Bronchial epithelial cell (primary cell): Measurements from ENCODE around the gene PLA2G5. TPM values are rescaled to one million over a fixed set of nuclear protein-coding genes. Genes with fewer than 3 reads are reported as not detected.
"Not testable (repeated sequence)": the region's sequence is repeated elsewhere in the genome, so short reads cannot be mapped to it uniquely, and the experiment has no call there.

Experiments used
- DNase-seq: peaks from one replicate; pipeline ENCODE4 v3.0.0-alpha.2; 2010; ENCODE audit warnings: low read depth
- FAIRE-seq: peaks from 2 replicates; lab custom pipeline; 2011; peaks lifted over from hg19 to GRCh38; lab: Jason Lieb, UNC
- H3K27me3 ChIP-seq: 2 replicates; pipeline ENCODE4 v1.5.1; 2011; ENCODE audit warnings: low read length; ENCODE audit not compliant: control insufficient read depth, insufficient read depth
- H3K36me3 ChIP-seq: 2 replicates; pipeline ENCODE4 v1.5.1; 2011; ENCODE audit warnings: low read length; ENCODE audit not compliant: control insufficient read depth, insufficient read depth
- H3K4me3 ChIP-seq: 2 replicates; pipeline ENCODE4 v1.5.1; 2011; ENCODE audit warnings: mild to moderate bottlenecking, low read depth, low read length, control low read depth
- total RNA-seq: library from RNA; depleted of rRNA; stranded (reverse); fragments of >200 nt; gene quantifications from 2 replicates; pipeline ENCODE4 v1.2.1, GENCODE V29; 2014
- TF ChIP-seq, protein P1 (sequence below): IDR thresholded peaks from 2 replicates; pipeline ENCODE4 v1.5.1; 2011; ENCODE audit warnings: mild to moderate bottlenecking, moderate library complexity, low read length, control low read depth, inconsistent platforms; ENCODE audit not compliant: insufficient read depth, severe bottlenecking

Gene PLA2G5, protein sequence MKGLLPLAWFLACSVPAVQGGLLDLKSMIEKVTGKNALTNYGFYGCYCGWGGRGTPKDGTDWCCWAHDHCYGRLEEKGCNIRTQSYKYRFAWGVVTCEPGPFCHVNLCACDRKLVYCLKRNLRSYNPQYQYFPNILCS
- not detected in 2 replicates for total RNA-seq

DNA sequence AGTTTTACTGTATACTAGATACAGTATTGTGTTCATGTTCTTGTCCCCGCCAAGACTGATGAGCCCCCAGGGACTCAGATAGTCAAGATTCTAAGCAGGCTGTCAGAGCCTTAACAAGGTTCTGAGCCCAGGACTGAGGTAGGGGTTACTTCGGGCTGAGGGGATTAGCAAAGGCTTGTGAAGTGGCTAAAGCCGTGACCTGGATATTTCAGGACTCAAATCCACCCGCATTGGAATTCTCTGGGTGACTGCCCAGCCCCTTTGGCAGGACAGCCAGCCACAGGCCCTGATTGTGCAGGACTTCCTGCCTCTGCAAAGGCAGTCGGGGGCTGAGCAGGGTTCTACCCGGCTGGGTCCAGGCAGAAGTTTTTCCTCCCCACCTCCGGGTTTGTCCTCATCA lies at the start of gene PLA2G5:
Gene PLA2G5, plus strand, starts transcription at position 321 of the 400 bp plus-strand sequence. CDS start 14,637 bp downstream, outside the sequence.
- TF ChIP-seq, protein P1, sequence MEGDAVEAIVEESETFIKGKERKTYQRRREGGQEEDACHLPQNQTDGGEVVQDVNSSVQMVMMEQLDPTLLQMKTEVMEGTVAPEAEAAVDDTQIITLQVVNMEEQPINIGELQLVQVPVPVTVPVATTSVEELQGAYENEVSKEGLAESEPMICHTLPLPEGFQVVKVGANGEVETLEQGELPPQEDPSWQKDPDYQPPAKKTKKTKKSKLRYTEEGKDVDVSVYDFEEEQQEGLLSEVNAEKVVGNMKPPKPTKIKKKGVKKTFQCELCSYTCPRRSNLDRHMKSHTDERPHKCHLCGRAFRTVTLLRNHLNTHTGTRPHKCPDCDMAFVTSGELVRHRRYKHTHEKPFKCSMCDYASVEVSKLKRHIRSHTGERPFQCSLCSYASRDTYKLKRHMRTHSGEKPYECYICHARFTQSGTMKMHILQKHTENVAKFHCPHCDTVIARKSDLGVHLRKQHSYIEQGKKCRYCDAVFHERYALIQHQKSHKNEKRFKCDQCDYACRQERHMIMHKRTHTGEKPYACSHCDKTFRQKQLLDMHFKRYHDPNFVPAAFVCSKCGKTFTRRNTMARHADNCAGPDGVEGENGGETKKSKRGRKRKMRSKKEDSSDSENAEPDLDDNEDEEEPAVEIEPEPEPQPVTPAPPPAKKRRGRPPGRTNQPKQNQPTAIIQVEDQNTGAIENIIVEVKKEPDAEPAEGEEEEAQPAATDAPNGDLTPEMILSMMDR = no peak
- Histone ChIP-seq H3K4me3 (no peak within 1 kb of the TSS), H3K27me3 (no peaks in the 10 kb centered on the region), H3K36me3 (no peaks in the 10 kb centered on the region)
- no peak for DNase-seq
- FAIRE-seq = no peak

DNA sequence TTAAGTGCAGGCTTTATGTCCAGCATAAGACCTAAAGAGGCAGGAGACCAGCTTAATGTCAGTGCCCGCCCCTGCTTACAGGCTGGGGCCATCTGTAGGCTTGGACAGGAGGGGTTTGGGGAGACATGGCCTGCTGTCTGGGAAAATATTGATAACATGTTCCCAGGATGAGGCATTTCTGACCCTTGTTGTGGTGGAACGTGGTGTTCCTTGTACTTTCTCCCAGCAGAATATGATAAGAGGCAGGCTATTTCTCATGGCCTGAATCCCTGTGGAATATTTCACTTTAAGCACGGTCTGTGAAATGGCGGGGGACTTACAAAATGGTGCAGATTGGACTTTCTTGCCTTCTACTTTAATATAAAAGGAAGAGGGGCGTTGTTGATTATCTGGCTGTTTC lies 41.9 kb upstream of the PLA2G5 start:
- no peak for DNase-seq
- no peak for FAIRE-seq
- TF ChIP-seq, protein P1 = no peak
- H3K27me3 ChIP-seq = peaks cover 5% of the 10 kb centered on the region
- H3K36me3 ChIP-seq = no peaks in the 10 kb centered on the region
- H3K4me3 ChIP-seq = no peak overlapping the region

DNA sequence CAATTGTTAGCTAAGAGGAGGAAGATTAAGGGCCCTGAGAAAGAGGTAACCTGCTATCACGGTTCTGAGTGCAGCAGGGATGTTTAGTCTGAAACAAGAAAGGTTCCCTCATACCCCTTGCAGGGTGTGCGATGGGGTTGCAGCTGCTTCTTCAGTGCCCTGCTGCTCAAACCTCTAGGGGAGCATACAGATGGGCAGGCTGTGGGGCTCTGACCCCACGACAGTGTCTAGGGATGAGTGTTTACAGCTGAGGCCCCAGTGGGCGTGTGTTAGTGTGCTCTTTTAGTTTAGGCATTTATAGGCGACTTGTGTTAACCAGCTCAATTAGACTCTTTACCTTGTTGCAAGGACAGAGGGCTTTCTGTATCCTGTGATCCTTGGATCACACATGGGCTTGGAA lies 41.3 kb upstream of the PLA2G5 start:
- H3K36me3 ChIP-seq = no peaks in the 10 kb centered on the region
- FAIRE-seq (no peak), DNase-seq (no peak)
- H3K27me3 ChIP-seq = peaks cover 5% of the 10 kb centered on the region
- no peak overlapping the region for H3K4me3 ChIP-seq
- TF ChIP-seq, protein P1 = no peak

DNA sequence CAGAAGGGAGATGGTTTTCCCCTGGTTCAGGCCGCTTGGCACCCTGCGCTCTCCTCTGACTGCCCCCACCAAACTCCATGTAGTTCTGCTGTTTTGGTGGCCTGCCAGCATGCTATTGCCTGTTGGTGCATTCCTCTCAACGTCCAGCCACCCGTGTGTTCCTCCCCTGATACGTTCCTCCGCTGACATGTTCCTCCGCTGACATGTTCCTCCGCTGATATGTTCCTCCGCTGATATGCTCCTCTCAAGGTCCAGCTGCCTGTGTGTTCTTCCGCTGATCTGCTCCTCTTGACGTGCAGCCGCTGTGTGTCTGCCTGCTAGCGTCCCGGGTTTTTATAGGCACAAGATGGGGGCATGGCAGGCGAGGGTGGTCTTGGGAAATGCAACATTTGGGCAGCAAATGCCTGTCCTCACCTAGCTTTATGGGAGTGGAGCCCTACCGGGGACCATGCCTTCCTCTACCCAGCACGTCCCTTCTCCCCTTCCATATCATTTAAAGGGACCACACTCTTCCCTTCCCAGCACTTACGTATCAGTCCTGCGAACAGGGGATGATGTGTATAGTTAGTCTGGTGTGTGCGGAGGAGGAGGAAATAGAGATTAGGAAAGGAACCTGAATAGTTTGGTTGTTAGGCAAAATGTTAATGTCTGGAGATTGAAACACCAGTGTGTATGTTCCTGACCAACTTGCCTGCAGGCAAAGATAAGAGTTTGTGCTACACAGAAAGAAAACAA lies 40.6 kb upstream of the PLA2G5 start:
- no peak for FAIRE-seq
- H3K27me3 ChIP-seq = peaks cover 5% of the 10 kb centered on the region
- DNase-seq = no peak
- TF ChIP-seq, protein P1 = no peak
- no peaks in the 10 kb centered on the region for H3K36me3 ChIP-seq
- no peak overlapping the region for H3K4me3 ChIP-seq

DNA sequence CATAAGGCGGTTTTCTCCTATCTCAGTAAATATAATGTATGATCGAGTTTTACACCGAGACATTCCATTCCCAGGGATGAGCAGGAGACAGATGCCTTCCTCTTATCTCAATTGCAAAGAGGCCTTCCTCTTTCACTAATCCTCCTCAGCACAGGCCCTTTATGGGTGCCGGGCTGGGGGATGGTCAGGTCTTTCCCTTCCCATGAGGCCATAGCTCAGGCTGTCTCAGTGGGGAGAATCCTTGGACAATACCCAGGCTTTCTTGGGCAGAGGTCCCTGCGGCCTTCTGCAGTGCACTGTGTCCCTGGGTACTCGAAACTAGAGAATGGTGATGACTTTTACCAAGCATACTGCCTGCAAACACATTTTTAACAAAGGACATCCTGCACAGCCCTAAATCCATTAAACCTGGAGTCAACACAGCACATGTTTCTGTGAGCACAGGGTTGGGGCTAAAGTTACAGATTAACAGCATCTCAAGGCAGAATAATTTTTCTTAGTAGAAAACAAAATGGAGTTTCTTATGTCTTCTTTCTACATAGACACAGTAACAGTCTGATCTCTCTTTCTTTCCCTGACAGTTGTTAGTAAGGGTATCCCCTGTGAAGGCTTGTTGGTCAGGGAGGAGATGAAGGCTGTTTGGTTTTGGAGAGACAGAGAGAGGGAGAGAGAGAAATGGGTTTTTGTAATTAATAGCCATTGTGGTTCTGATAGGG lies 39.4 kb upstream of the PLA2G5 start:
- not testable (repeated sequence) for H3K27me3 ChIP-seq, FAIRE-seq, H3K36me3 ChIP-seq, DNase-seq, H3K4me3 ChIP-seq

DNA sequence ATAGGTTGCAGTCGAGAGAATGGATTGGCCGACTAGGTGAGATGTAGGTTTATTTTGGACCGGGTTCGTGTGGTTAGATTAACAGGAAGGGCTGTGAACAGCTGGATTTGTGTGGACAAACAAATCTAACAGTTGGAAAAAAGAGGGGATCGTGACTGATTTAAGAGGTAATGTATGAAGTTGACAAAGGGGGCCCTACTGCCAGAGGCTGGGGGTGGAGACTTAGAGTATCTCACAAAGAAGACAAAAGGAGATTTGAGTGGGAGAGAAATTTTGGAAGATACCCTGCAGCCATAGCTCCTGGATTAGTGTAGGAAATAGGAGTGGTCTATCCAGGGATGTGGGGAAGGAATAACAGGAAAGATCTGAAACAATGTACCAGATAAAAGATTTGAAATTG lies 38.8 kb upstream of the PLA2G5 start:
- TF ChIP-seq, protein P1 = no peak
- Histone ChIP-seq H3K27me3 (peaks cover 5% of the 10 kb centered on the region), H3K36me3 (no peaks in the 10 kb centered on the region), H3K4me3 (no peak overlapping the region)
- FAIRE-seq = no peak
- DNase-seq = no peak
